WTC11 (cell line): ENCODE results near the gene ICA1. TPM values are rescaled to one million over a fixed set of nuclear protein-coding genes. Genes with fewer than 3 reads are reported as not detected.

Source experiments
- ATAC-seq: fragments of 200-7000 bp; cut with Tn5 transposase; 2 replicates; pipeline ENCODE4 v1.10.0; 2021; ENCODE audit warnings: mild to moderate bottlenecking, moderate library complexity
- CTCF ChIA-PET: fragments of 300-600 bp; sonication (Branson Sonifier 250); formaldehyde crosslinking; loops from one replicate; lab custom pipeline; 2021; ENCODE audit warnings: antibody characterized with exemption; lab: Charles Lee
- POLR2A ChIA-PET: fragments of 350-600 bp; sonication (Branson Sonifier 250); formaldehyde crosslinking; loops from one replicate; lab custom pipeline; 2021; ENCODE audit warnings: antibody characterized with exemption; lab: Charles Lee
- DNase-seq: peaks from one replicate; pipeline ENCODE4 v3.0.0; 2021; ENCODE audit warnings: low spot score
- H3K27ac Mint-ChIP-seq: 2 replicates; pipeline ENCODE4 v1.8.0; 2021; ENCODE audit warnings: mixed read lengths
- H3K27me3 Mint-ChIP-seq: 2 replicates; pipeline ENCODE4 v1.8.0; 2021; ENCODE audit warnings: low read depth, mild to moderate bottlenecking, moderate library complexity, mixed read lengths
- H3K36me3 Mint-ChIP-seq: 2 replicates; pipeline ENCODE4 v1.8.0; 2021; ENCODE audit warnings: mixed read lengths
- H3K4me1 Mint-ChIP-seq: 2 replicates; pipeline ENCODE4 v1.8.0; 2022; ENCODE audit warnings: mixed read lengths
- H3K4me3 Mint-ChIP-seq: 2 replicates; pipeline ENCODE4 v1.8.0; 2021; ENCODE audit warnings: mild to moderate bottlenecking, moderate library complexity, mixed read lengths
- H3K9me3 Mint-ChIP-seq: 2 replicates; pipeline ENCODE4 v1.8.0; 2021; ENCODE audit warnings: mixed read lengths
- ATF1 ChIP-seq: sonication (generic); formaldehyde crosslinking; IDR thresholded peaks from 2 replicates; pipeline ENCODE4 v1.8.1; 2023; ENCODE audit warnings: mild to moderate bottlenecking, moderate library complexity, missing genetic modification reagents
- EMX1 ChIP-seq: fragments of 250-450 bp; sonication (Bioruptor Pico); IDR thresholded peaks from 2 replicates; pipeline ENCODE4 v1.8.0; 2021; ENCODE audit warnings: mild to moderate bottlenecking
- ETV6 ChIP-seq: sonication (generic); formaldehyde crosslinking; IDR thresholded peaks from 2 replicates; pipeline ENCODE4 v1.8.1; 2022; ENCODE audit warnings: mild to moderate bottlenecking, missing genetic modification reagents
- FOXK1 ChIP-seq: sonication (generic); formaldehyde crosslinking; IDR thresholded peaks from 2 replicates; pipeline ENCODE4 v1.8.0; 2022; ENCODE audit warnings: mild to moderate bottlenecking, moderate library complexity, missing genetic modification reagents
- GTF2I ChIP-seq: fragments of 250-450 bp; sonication (Bioruptor Pico); conservative IDR thresholded peaks from 2 replicates; pipeline ENCODE4 v1.4.0; 2021; ENCODE audit warnings: mild to moderate bottlenecking
- JUN ChIP-seq: sonication (generic); formaldehyde crosslinking; IDR thresholded peaks from 2 replicates; pipeline ENCODE4 v1.8.0; 2023; ENCODE audit warnings: mild to moderate bottlenecking, missing genetic modification reagents
- MYBL2 ChIP-seq: sonication (generic); formaldehyde crosslinking; IDR thresholded peaks from 2 replicates; pipeline ENCODE4 v1.8.1; 2023; ENCODE audit warnings: mild to moderate bottlenecking, moderate library complexity, missing genetic modification reagents
- NFE2L1 ChIP-seq: sonication (generic); formaldehyde crosslinking; IDR thresholded peaks from 2 replicates; pipeline ENCODE4 v1.8.1; 2023; ENCODE audit warnings: missing genetic modification reagents
- NFYB ChIP-seq: sonication (generic); formaldehyde crosslinking; conservative IDR thresholded peaks from 2 replicates; pipeline ENCODE4 v1.8.0; 2022; ENCODE audit warnings: low read depth, missing genetic modification reagents
- NR2C2 ChIP-seq: sonication (generic); formaldehyde crosslinking; IDR thresholded peaks from 2 replicates; pipeline ENCODE4 v1.8.0; 2022; ENCODE audit warnings: mild to moderate bottlenecking, missing genetic modification reagents
- OVOL2 ChIP-seq: fragments of 250-450 bp; sonication (Bioruptor Pico); IDR thresholded peaks from 2 replicates; pipeline ENCODE4 v1.9.0; 2021; ENCODE audit warnings: mild to moderate bottlenecking, borderline replicate concordance
- PRRX2 ChIP-seq: fragments of 250-450 bp; sonication (Bioruptor Pico); IDR thresholded peaks from 2 replicates; pipeline ENCODE4 v1.8.0; 2021; ENCODE audit warnings: mild to moderate bottlenecking
- RELA ChIP-seq: sonication (generic); formaldehyde crosslinking; IDR thresholded peaks from 2 replicates; pipeline ENCODE4 v1.8.1; 2022; ENCODE audit warnings: missing genetic modification reagents, mild to moderate bottlenecking, borderline replicate concordance
- ZNF121 ChIP-seq: sonication (generic); formaldehyde crosslinking; IDR thresholded peaks from 2 replicates; pipeline ENCODE4 v1.8.0; 2023; ENCODE audit warnings: missing genetic modification reagents
- ZNF219 ChIP-seq: sonication (generic); formaldehyde crosslinking; IDR thresholded peaks from 2 replicates; pipeline ENCODE4 v1.8.0; 2023; ENCODE audit warnings: missing genetic modification reagents, mild to moderate bottlenecking, borderline replicate concordance
- ZNF232 ChIP-seq: sonication (generic); formaldehyde crosslinking; IDR thresholded peaks from 2 replicates; pipeline ENCODE4 v1.8.0; 2022; ENCODE audit warnings: mild to moderate bottlenecking, missing genetic modification reagents
- ZNF317 ChIP-seq: sonication (generic); formaldehyde crosslinking; IDR thresholded peaks from 2 replicates; pipeline ENCODE4 v1.8.1; 2023; ENCODE audit warnings: low read depth, mild to moderate bottlenecking, moderate library complexity, missing genetic modification reagents, borderline replicate concordance
- total RNA-seq: library from RNA; stranded (reverse); gene quantifications from 3 replicates; pipeline ENCODE4 v1.2.3, GENCODE V29; 2021
- TF ChIP-seq, protein P1 (sequence below): sonication (generic); formaldehyde crosslinking; IDR thresholded peaks from 2 replicates; pipeline ENCODE4 v1.8.0; 2022; ENCODE audit warnings: missing genetic modification reagents
- TF ChIP-seq, protein P2 (sequence below): fragments of 250-450 bp; sonication (Bioruptor Pico); conservative IDR thresholded peaks from 2 replicates; pipeline ENCODE4 v1.9.0; 2021; ENCODE audit warnings: mild to moderate bottlenecking
- TF ChIP-seq, protein P3 (sequence below): fragments of 250-450 bp; sonication (Bioruptor Pico); IDR thresholded peaks from 2 replicates; pipeline ENCODE4 v1.9.0; 2021; ENCODE audit warnings: mild to moderate bottlenecking
- TF ChIP-seq, protein P4 (sequence below): fragments of 200-600 bp; IDR thresholded peaks from 2 replicates; pipeline ENCODE4 v1.8.0; 2022; ENCODE audit warnings: antibody characterized with exemption

ICA1 gene
- total RNA-seq, 1 experiment from 2014 or later = 31.2 TPM

DNA sequence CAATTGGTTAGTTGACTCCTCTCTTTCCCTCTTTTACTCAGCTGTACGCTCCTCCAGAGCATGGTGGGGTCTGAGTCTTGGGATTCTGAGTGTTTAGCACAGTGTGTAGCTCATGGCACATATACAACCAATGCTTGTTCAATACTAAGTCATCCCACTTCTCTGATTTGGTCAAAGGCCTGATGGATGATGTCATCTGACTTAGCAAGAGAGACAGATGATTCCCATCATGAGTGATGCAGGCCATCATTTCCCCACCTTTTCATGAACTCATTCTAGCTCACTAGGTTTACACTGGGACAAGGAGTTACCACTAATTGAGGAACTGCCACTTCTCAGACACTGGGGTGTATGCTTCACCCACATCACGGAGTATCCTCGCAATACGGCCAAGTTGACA, 3.8 kb downstream of the ICA1 start:
- H3K4me3 Mint-ChIP-seq = no peak overlapping the region
- H3K9me3 Mint-ChIP-seq = no peaks in the 10 kb centered on the region
- ChIA-PET CTCF (no interaction called here), POLR2A (no interaction called here)
- H3K27me3 Mint-ChIP-seq = no peaks in the 10 kb centered on the region
- no peak for TF ChIP-seq JUN (CRISPR knock-in tag)
- no peak for TF ChIP-seq PRRX2
- peak; percentile 72; the same call in 1 of the 2 replicates for TF ChIP-seq ZNF317
- TF ChIP-seq, protein P1, sequence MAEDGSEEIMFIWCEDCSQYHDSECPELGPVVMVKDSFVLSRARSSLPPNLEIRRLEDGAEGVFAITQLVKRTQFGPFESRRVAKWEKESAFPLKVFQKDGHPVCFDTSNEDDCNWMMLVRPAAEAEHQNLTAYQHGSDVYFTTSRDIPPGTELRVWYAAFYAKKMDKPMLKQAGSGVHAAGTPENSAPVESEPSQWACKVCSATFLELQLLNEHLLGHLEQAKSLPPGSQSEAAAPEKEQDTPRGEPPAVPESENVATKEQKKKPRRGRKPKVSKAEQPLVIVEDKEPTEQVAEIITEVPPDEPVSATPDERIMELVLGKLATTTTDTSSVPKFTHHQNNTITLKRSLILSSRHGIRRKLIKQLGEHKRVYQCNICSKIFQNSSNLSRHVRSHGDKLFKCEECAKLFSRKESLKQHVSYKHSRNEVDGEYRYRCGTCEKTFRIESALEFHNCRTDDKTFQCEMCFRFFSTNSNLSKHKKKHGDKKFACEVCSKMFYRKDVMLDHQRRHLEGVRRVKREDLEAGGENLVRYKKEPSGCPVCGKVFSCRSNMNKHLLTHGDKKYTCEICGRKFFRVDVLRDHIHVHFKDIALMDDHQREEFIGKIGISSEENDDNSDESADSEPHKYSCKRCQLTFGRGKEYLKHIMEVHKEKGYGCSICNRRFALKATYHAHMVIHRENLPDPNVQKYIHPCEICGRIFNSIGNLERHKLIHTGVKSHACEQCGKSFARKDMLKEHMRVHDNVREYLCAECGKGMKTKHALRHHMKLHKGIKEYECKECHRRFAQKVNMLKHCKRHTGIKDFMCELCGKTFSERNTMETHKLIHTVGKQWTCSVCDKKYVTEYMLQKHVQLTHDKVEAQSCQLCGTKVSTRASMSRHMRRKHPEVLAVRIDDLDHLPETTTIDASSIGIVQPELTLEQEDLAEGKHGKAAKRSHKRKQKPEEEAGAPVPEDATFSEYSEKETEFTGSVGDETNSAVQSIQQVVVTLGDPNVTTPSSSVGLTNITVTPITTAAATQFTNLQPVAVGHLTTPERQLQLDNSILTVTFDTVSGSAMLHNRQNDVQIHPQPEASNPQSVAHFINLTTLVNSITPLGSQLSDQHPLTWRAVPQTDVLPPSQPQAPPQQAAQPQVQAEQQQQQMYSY (CRISPR knock-in tag) = no peak
- no peak for TF ChIP-seq NFYB (CRISPR knock-in tag)
- no peak overlapping the region for H3K27ac Mint-ChIP-seq
- H3K4me1 Mint-ChIP-seq = peaks cover 38% of the 10 kb centered on the region
- no peaks in the 10 kb centered on the region for H3K36me3 Mint-ChIP-seq
- DNase-seq = no peak
- no peak for ATAC-seq

DNA sequence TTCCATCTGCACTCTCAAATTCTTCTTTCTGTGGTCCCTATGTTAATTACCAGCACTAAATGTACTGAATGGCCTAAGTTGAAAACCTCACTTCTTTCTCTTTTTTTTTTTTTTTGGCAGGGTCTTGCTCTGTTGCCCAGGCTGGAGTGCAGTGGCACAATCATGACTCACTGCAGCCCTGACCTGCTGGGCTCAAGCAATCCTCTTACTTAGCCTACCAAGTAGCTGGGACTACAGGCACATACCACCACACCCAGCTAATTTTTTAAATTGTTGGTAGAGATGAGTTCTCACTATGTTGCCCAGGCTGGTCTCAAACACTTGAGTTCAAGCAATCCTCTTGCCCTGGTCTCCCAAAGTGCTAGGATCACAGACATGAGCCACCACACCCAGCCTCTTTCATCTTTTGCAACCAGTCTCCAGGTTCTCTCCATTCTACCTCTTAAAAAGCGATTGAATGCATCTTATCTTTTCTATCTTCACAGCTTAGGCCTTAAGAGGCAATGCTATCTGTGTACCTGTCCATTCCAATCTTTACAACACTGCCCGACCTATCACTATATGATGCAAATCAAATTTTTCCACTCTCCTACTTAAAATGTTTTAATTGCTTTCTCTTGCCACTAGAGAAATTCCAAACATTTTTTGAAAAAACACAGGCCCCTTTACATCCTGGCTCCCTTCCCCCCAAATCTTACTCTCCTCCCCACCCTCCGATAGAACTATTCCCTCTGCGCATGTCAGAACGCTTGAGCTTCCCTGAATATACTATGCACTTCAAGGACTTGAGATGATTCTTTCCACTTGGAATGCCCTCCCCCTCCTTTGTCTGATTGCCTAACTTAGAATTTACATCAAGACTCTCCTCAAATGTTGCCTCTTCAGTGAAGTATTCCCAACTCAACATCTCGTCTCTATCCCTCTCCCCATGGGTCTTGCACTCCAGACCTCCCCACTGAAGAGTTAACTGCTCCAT, 6.0 kb downstream of the ICA1 start:
- Mint-ChIP-seq H3K4me1 (peaks cover 29% of the 10 kb centered on the region), H3K36me3 (no peaks in the 10 kb centered on the region), H3K4me3 (no peak overlapping the region), H3K27ac (no peak overlapping the region), H3K9me3 (no peaks in the 10 kb centered on the region)
- ATAC-seq = no peak
- CTCF ChIA-PET = interaction anchor here (1.0 kb wide), 1 partner anchor 22 kb away, joined by 3 read pairs; no protein-coding TSS in a partner anchor
- no peak for DNase-seq
- TF ChIP-seq GTF2I (no peak), ZNF121 (CRISPR knock-in tag) (peak; percentile 57; the same call in 1 of the 2 replicates)
- TF ChIP-seq, all 79 proteins: peak for 1
- POLR2A ChIA-PET = no interaction called here
- H3K27me3 Mint-ChIP-seq = no peaks in the 10 kb centered on the region

DNA sequence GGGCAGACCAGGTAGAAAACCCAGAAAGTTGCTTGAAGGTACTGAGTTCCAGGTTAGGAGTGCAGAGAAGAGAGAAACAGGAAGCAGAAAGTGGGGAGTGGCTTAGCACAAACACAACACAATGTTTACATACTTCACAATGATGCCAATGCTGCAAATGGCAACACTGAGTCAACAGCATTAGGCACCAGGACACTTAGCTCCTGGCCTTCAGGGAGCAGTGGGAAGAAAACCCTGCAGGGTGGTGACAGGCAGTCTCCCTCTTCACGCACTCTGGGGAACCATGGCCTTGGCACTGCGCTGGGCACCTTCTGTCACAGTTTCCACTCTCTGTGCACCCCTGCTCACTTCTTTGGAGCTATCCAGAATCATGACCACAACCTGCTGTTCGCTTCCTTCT, 7.3 kb downstream of the ICA1 start:
- ATAC-seq = peak; percentile 41; the same call in 1 of the 2 replicates
- H3K27ac Mint-ChIP-seq = 0 out of 2 replicates have a peak overlapping the region, but pooled peaks have one; percentile 33
- POLR2A ChIA-PET = no interaction called here

DNA sequence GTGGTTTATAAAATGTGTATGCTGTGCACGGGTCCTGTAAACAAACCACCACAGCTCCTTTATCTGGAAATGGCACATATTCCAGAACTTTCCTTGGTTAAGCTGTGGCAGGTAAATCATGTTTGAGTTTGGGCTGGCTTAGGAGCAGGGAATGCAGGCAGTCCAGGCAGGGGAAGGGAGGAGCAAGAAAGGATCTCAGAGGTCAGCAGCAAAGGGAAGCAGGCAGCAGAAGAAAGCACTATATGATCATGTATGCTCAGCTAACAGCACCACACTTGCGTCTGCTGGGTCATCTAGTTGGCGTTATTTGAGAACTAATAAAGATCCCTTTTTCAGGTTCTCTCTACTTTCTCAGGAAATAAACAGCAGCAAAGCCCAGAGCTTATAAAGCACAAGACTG, 7.8 kb downstream of the ICA1 start:
- POLR2A ChIA-PET = no interaction called here
- Mint-ChIP-seq H3K36me3 (no peaks in the 10 kb centered on the region), H3K27me3 (no peaks in the 10 kb centered on the region), H3K4me3 (no peak overlapping the region), H3K9me3 (no peaks in the 10 kb centered on the region), H3K27ac (peak overlapping the region; percentile 33; the same call in 1 of the 2 replicates), H3K4me1 (peaks cover 13% of the 10 kb centered on the region)
- CTCF ChIA-PET = interaction anchor here (1.6 kb wide), 1 partner anchor 42 kb away, joined by 6 read pairs; no protein-coding TSS in a partner anchor
- no peak for DNase-seq
- 0 out of 2 replicates have a peak, but pooled peaks have one; percentile 20 for ATAC-seq
- TF ChIP-seq ZNF232 (CRISPR knock-in tag) = no peak
- no peak for TF ChIP-seq MYBL2
- TF ChIP-seq ZNF219 = no peak
- no peak for TF ChIP-seq RELA (CRISPR knock-in tag)
- TF ChIP-seq NR2C2 (CRISPR knock-in tag) = no peak
- TF ChIP-seq OVOL2 (CRISPR knock-in tag) = no peak
- no peak for TF ChIP-seq ETV6 (CRISPR knock-in tag)
- no peak for TF ChIP-seq PRRX2
- TF ChIP-seq, protein P2, sequence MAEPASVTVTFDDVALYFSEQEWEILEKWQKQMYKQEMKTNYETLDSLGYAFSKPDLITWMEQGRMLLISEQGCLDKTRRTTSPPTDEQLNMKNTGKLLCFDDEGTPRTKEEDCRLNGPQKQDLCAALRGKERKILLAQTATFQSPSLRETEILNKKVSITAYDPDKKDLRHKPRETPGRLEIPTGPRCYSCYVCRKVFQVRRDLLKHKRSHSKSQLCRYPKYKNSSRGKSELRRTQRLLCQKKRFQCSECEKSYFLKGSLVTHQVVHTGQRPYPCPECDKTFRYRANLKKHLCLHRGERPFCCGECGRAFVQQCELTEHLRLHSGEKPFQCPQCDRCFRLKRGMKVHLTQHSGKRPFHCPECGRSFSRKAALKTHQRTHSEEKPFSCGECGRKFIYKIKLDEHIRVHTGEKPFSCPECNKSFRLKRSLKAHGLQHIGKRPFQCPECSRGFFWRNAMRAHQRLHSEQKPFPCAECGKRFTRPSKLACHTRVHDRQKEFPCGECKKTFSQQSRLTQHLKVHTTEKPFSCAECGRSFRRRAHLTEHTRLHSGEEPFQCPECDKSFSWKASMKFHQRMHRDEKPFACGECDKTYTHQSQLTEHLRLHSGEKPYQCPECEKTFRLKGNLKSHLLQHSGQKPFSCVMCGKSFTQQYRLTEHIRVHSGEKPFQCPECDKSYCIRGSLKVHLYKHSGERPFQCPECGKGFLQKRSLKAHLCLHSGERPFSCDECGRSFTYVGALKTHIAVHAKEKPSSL (CRISPR knock-in tag) = no peak
- TF ChIP-seq EMX1 (CRISPR knock-in tag) = no peak
- no peak for TF ChIP-seq NFYB (CRISPR knock-in tag)
- TF ChIP-seq, protein P3, sequence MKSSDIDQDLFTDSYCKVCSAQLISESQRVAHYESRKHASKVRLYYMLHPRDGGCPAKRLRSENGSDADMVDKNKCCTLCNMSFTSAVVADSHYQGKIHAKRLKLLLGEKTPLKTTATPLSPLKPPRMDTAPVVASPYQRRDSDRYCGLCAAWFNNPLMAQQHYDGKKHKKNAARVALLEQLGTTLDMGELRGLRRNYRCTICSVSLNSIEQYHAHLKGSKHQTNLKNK = no peak
- TF ChIP-seq NFE2L1 (CRISPR knock-in tag) = no peak

More for the DNA sequence above, 7.3 kb downstream of the ICA1 start:
- no peaks in the 10 kb centered on the region for H3K27me3 Mint-ChIP-seq
- H3K9me3 Mint-ChIP-seq = no peaks in the 10 kb centered on the region
- no peaks in the 10 kb centered on the region for H3K36me3 Mint-ChIP-seq
- H3K4me1 Mint-ChIP-seq = peaks cover 17% of the 10 kb centered on the region
- CTCF ChIA-PET = interaction anchor here (0.6 to 1.6 kb wide), 2 partner anchors 11 to 41 kb away, joined by 3 to 6 read pairs; no protein-coding TSS in a partner anchor
- no peak for TF ChIP-seq ATF1 (CRISPR knock-in tag)
- TF ChIP-seq, protein P4, sequence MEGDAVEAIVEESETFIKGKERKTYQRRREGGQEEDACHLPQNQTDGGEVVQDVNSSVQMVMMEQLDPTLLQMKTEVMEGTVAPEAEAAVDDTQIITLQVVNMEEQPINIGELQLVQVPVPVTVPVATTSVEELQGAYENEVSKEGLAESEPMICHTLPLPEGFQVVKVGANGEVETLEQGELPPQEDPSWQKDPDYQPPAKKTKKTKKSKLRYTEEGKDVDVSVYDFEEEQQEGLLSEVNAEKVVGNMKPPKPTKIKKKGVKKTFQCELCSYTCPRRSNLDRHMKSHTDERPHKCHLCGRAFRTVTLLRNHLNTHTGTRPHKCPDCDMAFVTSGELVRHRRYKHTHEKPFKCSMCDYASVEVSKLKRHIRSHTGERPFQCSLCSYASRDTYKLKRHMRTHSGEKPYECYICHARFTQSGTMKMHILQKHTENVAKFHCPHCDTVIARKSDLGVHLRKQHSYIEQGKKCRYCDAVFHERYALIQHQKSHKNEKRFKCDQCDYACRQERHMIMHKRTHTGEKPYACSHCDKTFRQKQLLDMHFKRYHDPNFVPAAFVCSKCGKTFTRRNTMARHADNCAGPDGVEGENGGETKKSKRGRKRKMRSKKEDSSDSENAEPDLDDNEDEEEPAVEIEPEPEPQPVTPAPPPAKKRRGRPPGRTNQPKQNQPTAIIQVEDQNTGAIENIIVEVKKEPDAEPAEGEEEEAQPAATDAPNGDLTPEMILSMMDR = no peak
- no peak for TF ChIP-seq FOXK1 (CRISPR knock-in tag)
- DNase-seq = no peak
- H3K4me3 Mint-ChIP-seq = no peak overlapping the region
